ENCODE results near the gene OXGR1.

The OXGR1 gene

GRCh38 chr13:96963786-96964475, 30.3 kb downstream of the OXGR1 start:
- DNase-seq (ENCODE audit: low read depth), result no peak

DNA sequence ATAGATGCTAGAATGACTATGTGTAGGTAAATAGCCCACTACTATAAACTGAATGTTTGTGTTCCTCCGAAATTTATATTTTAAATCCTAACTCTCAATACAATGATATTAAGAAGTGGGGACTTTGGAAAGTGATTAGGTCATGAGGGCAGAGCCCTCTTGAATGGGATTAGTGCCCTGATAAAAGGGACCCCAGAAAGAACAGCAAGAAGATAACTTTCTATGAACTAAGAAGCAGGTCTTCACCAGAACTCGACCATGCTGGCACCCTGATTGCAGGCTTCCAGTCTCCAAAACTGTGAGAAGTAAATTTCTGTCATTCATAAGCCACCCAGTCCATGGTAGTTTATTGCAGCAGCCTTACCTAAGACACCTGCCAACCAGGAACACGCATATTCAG, 33.9 kb downstream of the OXGR1 start:
- DNase-seq (ENCODE audit: low read depth), result no peak

- DNase-seq (ENCODE audit: low read depth), result peak; percentile 12
Measured at GRCh38 chr13:96958286-96958891, 35.9 kb downstream of the OXGR1 start.

- DNase-seq (ENCODE audit: low read depth), result no peak
Measured at GRCh38 chr13:96952595-96952994, 41.7 kb downstream of the OXGR1 start.

GRCh38 chr13:96948127-96948526, 46.1 kb downstream of the OXGR1 start:
- no peak for DNase-seq (ENCODE audit: low read depth)

GRCh38 chr13:96947343-96947910, 46.8 kb downstream of the OXGR1 start:
- no peak for DNase-seq (ENCODE audit: low read depth)

GRCh38 chr13:96946709-96947311, 47.5 kb downstream of the OXGR1 start:
- no peak for DNase-seq (ENCODE audit: low read depth)

GRCh38 chr13:96940961-96941360, 53.3 kb downstream of the OXGR1 start:
- DNase-seq (ENCODE audit: low read depth), result no peak

GRCh38 chr13:96935901-96936300, 58.4 kb downstream of the OXGR1 start:
- DNase-seq (ENCODE audit: low read depth), result no peak

All from fibroblast of gingiva (primary cell).